Stimulated activated CD4-positive, alpha-beta T cell treated with anti-CD3 and anti-CD28 coated beads, TNF-alpha, amount 100 ng/mL, for 24 hours (primary cell): ENCODE results near the gene COBLL1.
A peak's percentile ranks its signal among the peaks of the same experiment; 100 is the strongest.

Source experiments
- DNase-seq, 3 experiments: peaks; one replicate each; pipeline ENCODE4 v3.0.0-alpha.2; 2020; ENCODE audit warnings: low read depth in 3 of 3

Gene COBLL1

GRCh38 chr2:164789968-164790367, 51.7 kb downstream of the COBLL1 start:
- DNase-seq, result no peak

GRCh38 chr2:164786787-164787186, 54.8 kb downstream of the COBLL1 start:
- no peak for DNase-seq

- no peak for DNase-seq
These were observed 56.2 kb downstream of the COBLL1 start for GRCh38 chr2:164785457-164785856.

GRCh38 chr2:164784376-164784775, 57.2 kb downstream of the COBLL1 start:
- DNase-seq, result no peak

GRCh38 chr2:164782323-164782722, 59.3 kb downstream of the COBLL1 start:
- no peak for DNase-seq

- DNase-seq, result no peak
These were observed 60.2 kb downstream of the COBLL1 start for GRCh38 chr2:164781394-164781793.

GRCh38 chr2:164780611-164781178, 60.9 kb downstream of the COBLL1 start:
- DNase-seq, result no peak

- no peak for DNase-seq
These were observed 62.1 kb downstream of the COBLL1 start for GRCh38 chr2:164779383-164780057.

GRCh38 chr2:164778723-164779122, 62.9 kb downstream of the COBLL1 start:
- DNase-seq, result no peak

- DNase-seq, result no peak
These were observed 63.7 kb downstream of the COBLL1 start for GRCh38 chr2:164777847-164778461.

GRCh38 chr2:164773635-164774034, 68.0 kb downstream of the COBLL1 start:
- no peak for DNase-seq

- DNase-seq, result no peak
These were observed 68.5 kb downstream of the COBLL1 start for GRCh38 chr2:164773091-164773490.

GRCh38 chr2:164771897-164772296, 69.7 kb downstream of the COBLL1 start:
- no peak for DNase-seq

- no peak for DNase-seq
These were observed 71.2 kb downstream of the COBLL1 start for GRCh38 chr2:164770421-164770916.

GRCh38 chr2:164766954-164767320, 74.7 kb downstream of the COBLL1 start:
- DNase-seq, result no peak

- no peak for DNase-seq
These were observed 75.2 kb downstream of the COBLL1 start for GRCh38 chr2:164766216-164766953.

GRCh38 chr2:164764996-164765395, 76.6 kb downstream of the COBLL1 start:
- no peak for DNase-seq

- no peak for DNase-seq
These were observed 77.1 kb downstream of the COBLL1 start for GRCh38 chr2:164764474-164764873.

- DNase-seq, result no peak
These were observed 78.2 kb downstream of the COBLL1 start for GRCh38 chr2:164763431-164763830.

- DNase-seq, result no peak
These were observed 79.7 kb downstream of the COBLL1 start for GRCh38 chr2:164761737-164762460.

- DNase-seq, result peak in 1 of 3 experiments; percentile 1
These were observed 80.4 kb downstream of the COBLL1 start for GRCh38 chr2:164761201-164761600.

- DNase-seq, result no peak
These were observed 81.4 kb downstream of the COBLL1 start for GRCh38 chr2:164760179-164760578.
